ENCODE data around the gene COL23A1.

COL23A1 gene

DNA sequence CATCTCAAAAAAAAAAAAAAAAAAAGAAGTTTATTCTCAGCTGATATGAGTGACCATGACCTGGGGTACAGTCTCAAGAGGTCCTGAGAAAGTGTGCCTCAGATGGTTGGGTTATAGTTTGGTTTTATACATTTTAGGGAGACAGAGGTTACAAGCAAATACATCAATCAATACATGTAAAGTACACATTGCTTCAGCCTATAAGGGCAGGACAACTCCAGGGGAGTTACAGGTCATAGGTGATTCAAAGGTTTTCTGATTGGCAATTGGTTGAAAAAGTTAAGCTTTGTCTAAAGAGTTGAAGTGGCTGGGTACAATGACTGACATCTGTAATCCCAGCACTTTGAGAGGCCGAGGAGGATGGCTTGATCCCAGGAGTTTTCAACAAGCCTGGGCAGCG is 400.8 kb downstream of the COL23A1 start:
- no peak for DNase-seq (ENCODE audit: low read depth)

All from iris pigment epithelial cell (primary cell).